Adrenal gland (tissue), 5 donors: Measurements from ENCODE around the gene HSF4.

ENCODE experiments used
- POLR2A ChIP-seq, 2 donors: fragments of 450-650 bp; IDR thresholded peaks; one replicate each; pipeline ENCODE4 v1.6.1; 2017; ENCODE audit warnings: antibody characterized with exemption in 2 of 2, mild to moderate bottlenecking in 2 of 2, moderate library complexity in 1 of 2
- TF ChIP-seq, protein P1 (sequence below), 6 experiments: fragments of 450-650 bp in 4 of 6; fragments of 200-600 bp in 2 of 6; sonication (generic) in 1 of 6; IDR thresholded peaks; 1 replicate in 5 of 6; 2 replicates in 1 of 6; pipeline versions ENCODE4 v1.5.1 to v1.8.0; 2016 to 2021; ENCODE audit warnings: antibody characterized with exemption in 6 of 6, mild to moderate bottlenecking in 2 of 6, moderate library complexity in 1 of 6
- donor health status: DM: no; HTN: no; CAD: no.

DNA sequence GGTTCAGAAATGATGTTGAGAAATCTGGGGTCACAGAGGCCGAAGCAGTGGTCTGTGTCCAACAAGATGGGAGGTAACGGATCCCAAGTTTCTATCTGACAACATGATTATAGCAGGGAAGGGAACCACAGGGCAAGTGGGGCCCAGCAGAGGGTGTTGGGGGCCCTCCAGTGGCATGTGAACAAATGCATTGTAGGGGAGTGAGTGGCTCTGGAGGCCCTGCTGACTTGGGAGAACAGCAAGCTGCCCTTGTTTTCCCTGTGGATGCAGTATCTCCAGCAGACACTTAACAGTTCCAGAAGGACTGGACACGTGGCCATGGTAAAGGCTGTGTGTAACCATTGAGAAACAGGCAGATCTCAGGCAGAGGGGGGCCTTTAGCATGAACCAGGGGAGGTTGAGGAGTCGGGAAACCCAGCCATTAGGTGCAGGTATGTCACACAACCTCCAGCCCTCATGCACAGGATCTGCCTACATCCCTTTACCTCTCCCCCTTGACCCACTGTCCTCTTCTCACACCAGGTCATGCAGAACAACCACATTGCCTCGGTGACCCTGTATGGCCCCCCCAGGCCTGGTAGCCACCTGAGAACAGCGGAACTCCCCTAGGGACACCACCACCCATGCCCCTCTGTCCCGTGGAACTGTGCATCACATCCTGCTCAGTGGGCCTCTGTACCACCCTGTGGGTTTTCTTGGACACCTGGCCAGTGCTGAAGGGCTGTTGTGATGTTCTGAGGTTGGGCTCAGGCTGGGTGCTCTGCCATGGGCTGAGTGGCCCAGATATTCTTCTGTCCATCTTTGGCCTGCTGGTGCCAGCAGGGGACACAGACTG lies 17.8 kb upstream of the HSF4 start:
- TF ChIP-seq, protein P1, sequence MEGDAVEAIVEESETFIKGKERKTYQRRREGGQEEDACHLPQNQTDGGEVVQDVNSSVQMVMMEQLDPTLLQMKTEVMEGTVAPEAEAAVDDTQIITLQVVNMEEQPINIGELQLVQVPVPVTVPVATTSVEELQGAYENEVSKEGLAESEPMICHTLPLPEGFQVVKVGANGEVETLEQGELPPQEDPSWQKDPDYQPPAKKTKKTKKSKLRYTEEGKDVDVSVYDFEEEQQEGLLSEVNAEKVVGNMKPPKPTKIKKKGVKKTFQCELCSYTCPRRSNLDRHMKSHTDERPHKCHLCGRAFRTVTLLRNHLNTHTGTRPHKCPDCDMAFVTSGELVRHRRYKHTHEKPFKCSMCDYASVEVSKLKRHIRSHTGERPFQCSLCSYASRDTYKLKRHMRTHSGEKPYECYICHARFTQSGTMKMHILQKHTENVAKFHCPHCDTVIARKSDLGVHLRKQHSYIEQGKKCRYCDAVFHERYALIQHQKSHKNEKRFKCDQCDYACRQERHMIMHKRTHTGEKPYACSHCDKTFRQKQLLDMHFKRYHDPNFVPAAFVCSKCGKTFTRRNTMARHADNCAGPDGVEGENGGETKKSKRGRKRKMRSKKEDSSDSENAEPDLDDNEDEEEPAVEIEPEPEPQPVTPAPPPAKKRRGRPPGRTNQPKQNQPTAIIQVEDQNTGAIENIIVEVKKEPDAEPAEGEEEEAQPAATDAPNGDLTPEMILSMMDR (IDR thresholded peaks at IDR 0.05) = no peak
- TF ChIP-seq POLR2A (IDR thresholded peaks at IDR 0.05) = no peak
